Measurements from ENCODE around the gene RPP40. TPM values are rescaled to one million over a fixed set of nuclear protein-coding genes. Genes with fewer than 3 reads are reported as not detected.

The RPP40 gene
- total RNA-seq, 3 donors from 2014 or later (not counting 1 experiment from before 2014, with no cell fraction given), result 1.3 to 1.7 (median 1.3) TPM

DNA sequence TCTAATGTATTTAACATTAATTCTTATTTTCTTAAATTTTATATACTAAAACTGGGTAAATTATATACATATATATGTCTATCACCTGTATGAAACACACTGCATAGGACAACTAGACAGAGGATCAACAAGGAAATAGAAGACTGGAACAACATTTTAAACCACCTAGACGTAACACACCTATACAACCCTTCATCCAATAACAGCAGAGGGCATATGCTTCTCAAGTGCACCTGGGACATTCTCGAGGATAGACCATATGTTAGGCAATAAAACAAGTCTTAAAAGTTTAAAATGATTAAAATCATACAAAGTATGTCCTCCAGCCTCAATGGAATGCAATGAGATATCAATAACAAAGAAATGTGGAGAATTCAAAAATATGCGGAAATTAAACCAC lies 45.2 kb downstream of the RPP40 start:
- Histone ChIP-seq H3K4me3 (ENCODE audit: low read length) (no peak overlapping the region), H3K27me3 (ENCODE audit: control insufficient read depth, insufficient read depth, low read length) (no peaks in the 10 kb centered on the region), H3K36me3 (ENCODE audit: control insufficient read depth, insufficient read depth, low read length) (peaks cover 16% of the 10 kb centered on the region), H3K9me3 (ENCODE audit: control insufficient read depth, insufficient read depth, low read length) (no peaks in the 10 kb centered on the region), H3K27ac (ENCODE audit: low read length) (no peak overlapping the region), H3K4me1 (ENCODE audit: control insufficient read depth, insufficient read depth, low read length) (no peaks in the 10 kb centered on the region)
- 100% methylated on average over 1 of the region's 3 CpGs for WGBS (ENCODE audit: insufficient coverage)
- Mint-ChIP-seq H3K9me3 (no peaks in the 10 kb centered on the region), H3K27ac (no peak overlapping the region), H3K4me3 (no peak overlapping the region), H3K4me1 (no peaks in the 10 kb centered on the region), H3K27me3 (ENCODE audit: low read depth in 2 of 2) (peaks cover 3 to 5% of the 10 kb centered on the region in 2 donors), H3K36me3 (no peaks in the 10 kb centered on the region)
- intact Hi-C loops (cut with micrococcal nuclease), result no loop called here
- TF ChIP-seq, protein P1, sequence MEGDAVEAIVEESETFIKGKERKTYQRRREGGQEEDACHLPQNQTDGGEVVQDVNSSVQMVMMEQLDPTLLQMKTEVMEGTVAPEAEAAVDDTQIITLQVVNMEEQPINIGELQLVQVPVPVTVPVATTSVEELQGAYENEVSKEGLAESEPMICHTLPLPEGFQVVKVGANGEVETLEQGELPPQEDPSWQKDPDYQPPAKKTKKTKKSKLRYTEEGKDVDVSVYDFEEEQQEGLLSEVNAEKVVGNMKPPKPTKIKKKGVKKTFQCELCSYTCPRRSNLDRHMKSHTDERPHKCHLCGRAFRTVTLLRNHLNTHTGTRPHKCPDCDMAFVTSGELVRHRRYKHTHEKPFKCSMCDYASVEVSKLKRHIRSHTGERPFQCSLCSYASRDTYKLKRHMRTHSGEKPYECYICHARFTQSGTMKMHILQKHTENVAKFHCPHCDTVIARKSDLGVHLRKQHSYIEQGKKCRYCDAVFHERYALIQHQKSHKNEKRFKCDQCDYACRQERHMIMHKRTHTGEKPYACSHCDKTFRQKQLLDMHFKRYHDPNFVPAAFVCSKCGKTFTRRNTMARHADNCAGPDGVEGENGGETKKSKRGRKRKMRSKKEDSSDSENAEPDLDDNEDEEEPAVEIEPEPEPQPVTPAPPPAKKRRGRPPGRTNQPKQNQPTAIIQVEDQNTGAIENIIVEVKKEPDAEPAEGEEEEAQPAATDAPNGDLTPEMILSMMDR (IDR thresholded peaks at IDR 0.05), result no peak
- ATAC-seq, result no peak
- DNase-seq, result no peak

DNA sequence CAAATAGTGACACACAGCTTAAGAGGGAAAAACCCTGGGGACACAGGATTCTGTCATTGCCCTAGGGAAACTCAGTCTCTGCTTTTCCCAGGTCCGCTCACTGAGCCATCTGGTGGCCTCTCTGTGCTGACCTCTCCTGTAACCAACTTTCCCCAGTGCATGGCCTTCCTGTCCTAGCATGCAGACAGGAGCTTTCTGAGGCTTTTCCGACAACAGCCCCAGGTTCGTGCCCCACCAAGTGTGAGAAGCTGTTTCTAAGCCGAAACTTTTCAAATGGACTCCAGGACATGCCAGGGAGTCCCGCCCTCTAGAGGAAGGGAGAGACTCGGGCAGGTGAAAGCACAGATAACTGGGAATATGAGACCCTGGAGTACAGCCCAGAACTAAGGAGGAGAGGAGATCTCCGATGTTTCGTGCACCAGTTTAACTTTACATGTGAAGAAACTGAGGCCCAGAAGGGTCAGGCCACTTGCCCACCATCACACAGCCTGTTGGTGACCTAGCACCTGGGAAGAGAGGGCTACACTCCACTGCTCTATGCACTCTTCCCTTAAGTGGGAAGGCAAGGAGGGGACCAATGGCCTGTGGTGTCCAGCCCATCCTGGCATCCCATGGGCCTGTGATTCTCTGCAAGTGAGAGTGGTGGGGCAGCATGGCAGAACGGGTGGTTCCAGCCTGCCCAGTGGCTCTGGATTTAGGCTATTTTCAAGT lies 46.2 kb downstream of the RPP40 start:
- Histone ChIP-seq H3K4me1 (ENCODE audit: control insufficient read depth, insufficient read depth, low read length) (no peaks in the 10 kb centered on the region), H3K4me3 (ENCODE audit: low read length) (no peak overlapping the region), H3K36me3 (ENCODE audit: control insufficient read depth, insufficient read depth, low read length) (peaks cover 19% of the 10 kb centered on the region), H3K9me3 (ENCODE audit: control insufficient read depth, insufficient read depth, low read length) (no peaks in the 10 kb centered on the region), H3K27ac (ENCODE audit: low read length) (no peak overlapping the region), H3K27me3 (ENCODE audit: control insufficient read depth, insufficient read depth, low read length) (no peaks in the 10 kb centered on the region)
- Mint-ChIP-seq H3K27ac (no peak overlapping the region), H3K36me3 (no peaks in the 10 kb centered on the region), H3K9me3 (no peaks in the 10 kb centered on the region), H3K4me1 (no peaks in the 10 kb centered on the region), H3K4me3 (no peak overlapping the region), H3K27me3 (ENCODE audit: low read depth in 2 of 2) (peaks cover 3 to 5% of the 10 kb centered on the region in 2 donors)
- no peak for ATAC-seq
- DNase-seq, result no peak
- intact Hi-C loops (cut with micrococcal nuclease), result no loop called here
- TF ChIP-seq, protein P1 (IDR thresholded peaks at IDR 0.05), result no peak
- WGBS (ENCODE audit: insufficient coverage), result 91% methylated on average over 9 of the region's 9 CpGs

DNA sequence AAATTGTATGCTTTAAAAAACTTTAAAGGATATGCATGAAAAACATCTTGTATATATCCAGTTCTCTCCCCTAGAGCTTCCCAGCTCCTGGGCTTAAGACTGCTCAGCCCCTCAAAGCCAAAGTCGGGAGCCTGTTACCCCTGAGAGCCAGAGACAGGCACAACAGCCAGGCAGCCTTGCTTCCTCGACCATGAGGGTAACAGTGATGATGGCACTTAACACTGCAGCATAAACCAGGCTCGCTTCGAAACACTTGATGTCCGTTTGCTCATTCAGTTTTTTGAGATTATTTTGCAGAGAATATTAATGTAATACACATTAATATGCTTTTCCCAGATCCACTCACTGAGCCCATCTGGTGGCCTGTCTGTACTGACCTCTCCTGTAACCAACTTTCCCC lies 47.2 kb downstream of the RPP40 start:
- TF ChIP-seq, protein P1 (IDR thresholded peaks at IDR 0.05), result no peak
- Histone ChIP-seq H3K27ac (ENCODE audit: low read length) (no peak overlapping the region), H3K4me3 (ENCODE audit: low read length) (no peak overlapping the region), H3K4me1 (ENCODE audit: control insufficient read depth, insufficient read depth, low read length) (no peaks in the 10 kb centered on the region), H3K9me3 (ENCODE audit: control insufficient read depth, insufficient read depth, low read length) (no peaks in the 10 kb centered on the region), H3K36me3 (ENCODE audit: control insufficient read depth, insufficient read depth, low read length) (peaks cover 27% of the 10 kb centered on the region), H3K27me3 (ENCODE audit: control insufficient read depth, insufficient read depth, low read length) (no peaks in the 10 kb centered on the region)
- ATAC-seq (no peak), DNase-seq (no peak)
- WGBS (ENCODE audit: insufficient coverage), result 90% methylated on average over 4 of the region's 5 CpGs
- Mint-ChIP-seq H3K27me3 (ENCODE audit: low read depth in 2 of 2) (peaks cover 3 to 5% of the 10 kb centered on the region in 2 donors), H3K4me1 (no peaks in the 10 kb centered on the region), H3K27ac (no peak overlapping the region), H3K4me3 (no peak overlapping the region), H3K9me3 (no peaks in the 10 kb centered on the region), H3K36me3 (no peaks in the 10 kb centered on the region)
- intact Hi-C loops (cut with micrococcal nuclease), result no loop called here

DNA sequence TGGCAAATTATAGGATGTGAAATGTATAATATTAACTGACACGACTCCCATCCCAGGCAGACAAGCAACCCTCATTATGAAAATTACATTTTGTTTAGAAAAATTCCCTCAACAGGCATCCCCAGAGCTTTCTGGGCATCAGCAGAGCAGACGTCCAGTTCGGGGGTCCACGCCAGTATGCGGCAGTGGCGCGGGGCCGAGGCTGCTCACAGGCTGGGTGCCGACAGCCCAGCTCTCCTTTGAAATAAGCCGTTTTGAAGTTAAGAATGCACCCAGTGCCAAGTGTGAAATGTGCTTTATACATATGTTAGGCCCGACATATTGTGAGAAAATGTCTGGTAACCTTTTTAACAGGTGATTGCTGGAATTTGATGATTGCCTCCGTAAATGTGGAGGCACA lies 50.4 kb downstream of the RPP40 start:
- no peaks in the 10 kb centered on the region for H3K4me1 ChIP-seq (ENCODE audit: control insufficient read depth, insufficient read depth, low read length)
- no peaks in the 10 kb centered on the region for H3K36me3 Mint-ChIP-seq
- DNase-seq (no peak), ATAC-seq (no peak)
- no peak overlapping the region for H3K4me3 ChIP-seq (ENCODE audit: low read length)
- H3K27me3 Mint-ChIP-seq (ENCODE audit: low read depth in 2 of 2), result no peaks in the 10 kb centered on the region
- intact Hi-C loops (cut with micrococcal nuclease), result no loop called here
- TF ChIP-seq, protein P1 (IDR thresholded peaks at IDR 0.05), result no peak
- WGBS (ENCODE audit: insufficient coverage), result 97% methylated on average over 12 of the region's 12 CpGs
- no peak overlapping the region for H3K27ac Mint-ChIP-seq
- no peaks in the 10 kb centered on the region for H3K27me3 ChIP-seq (ENCODE audit: control insufficient read depth, insufficient read depth, low read length)
- no peak overlapping the region for H3K4me3 Mint-ChIP-seq
- H3K27ac ChIP-seq (ENCODE audit: low read length), result no peak overlapping the region
- no peaks in the 10 kb centered on the region for H3K4me1 Mint-ChIP-seq
- H3K9me3 ChIP-seq (ENCODE audit: control insufficient read depth, insufficient read depth, low read length), result no peaks in the 10 kb centered on the region
- H3K36me3 ChIP-seq (ENCODE audit: control insufficient read depth, insufficient read depth, low read length), result peaks cover 38% of the 10 kb centered on the region
- no peaks in the 10 kb centered on the region for H3K9me3 Mint-ChIP-seq

Data from natural killer cell (primary cell).